COLO829 (cell line): ENCODE measurements around the gene PPP3R1.

Source experiments
- DNase-seq: peaks from one replicate; pipeline ENCODE4 v3.0.0; 2012; ENCODE audit warnings: low spot score

The PPP3R1 gene

GRCh38 chr2:68252400-68253218 lies at the start of gene PPP3R1:
Gene PPP3R1, minus strand, starts transcription at chr2:68252532. Its CDS starts 405 bp downstream, at chr2:68252127.
- peak; percentile 70 for DNase-seq

- DNase-seq, result no peak
These were observed 43.2 kb upstream of the PPP3R1 start for GRCh38 chr2:68295516-68295915.

- no peak for DNase-seq
These were observed 42.6 kb upstream of the PPP3R1 start for GRCh38 chr2:68294913-68295312.

GRCh38 chr2:68294187-68294586 lies 41.9 kb upstream of the PPP3R1 start:
- no peak for DNase-seq

- no peak for DNase-seq
These were observed 41.4 kb upstream of the PPP3R1 start for GRCh38 chr2:68293755-68294154.

- no peak for DNase-seq
These were observed 40.7 kb upstream of the PPP3R1 start for GRCh38 chr2:68293024-68293423.

GRCh38 chr2:68292108-68292710 lies 39.9 kb upstream of the PPP3R1 start:
- DNase-seq, result no peak

GRCh38 chr2:68291314-68291713 lies 39.0 kb upstream of the PPP3R1 start:
- no peak for DNase-seq

- no peak for DNase-seq
These were observed 38.6 kb upstream of the PPP3R1 start for GRCh38 chr2:68290901-68291300.

GRCh38 chr2:68287580-68288441 lies 35.5 kb upstream of the PPP3R1 start:
- no peak for DNase-seq

GRCh38 chr2:68284896-68285295 lies 32.6 kb upstream of the PPP3R1 start:
- DNase-seq, result peak; percentile 14

- no peak for DNase-seq
These were observed 31.1 kb upstream of the PPP3R1 start for GRCh38 chr2:68283419-68283812.

- DNase-seq, result peak; percentile 49
These were observed 30.6 kb upstream of the PPP3R1 start for GRCh38 chr2:68282811-68283418.

- DNase-seq, result no peak
These were observed 28.5 kb upstream of the PPP3R1 start for GRCh38 chr2:68280796-68281195.

- DNase-seq, result no peak
These were observed 28.0 kb upstream of the PPP3R1 start for GRCh38 chr2:68280348-68280747.

GRCh38 chr2:68279691-68280090 lies 27.4 kb upstream of the PPP3R1 start:
- DNase-seq, result no peak

GRCh38 chr2:68278169-68278568 lies 25.8 kb upstream of the PPP3R1 start:
- DNase-seq, result no peak

- no peak for DNase-seq
These were observed 21.7 kb upstream of the PPP3R1 start for GRCh38 chr2:68274022-68274421.

GRCh38 chr2:68272246-68272994 lies 20.1 kb upstream of the PPP3R1 start:
- no peak for DNase-seq

- DNase-seq, result no peak
These were observed 14.3 kb upstream of the PPP3R1 start for GRCh38 chr2:68266655-68267054.

- no peak for DNase-seq
These were observed 11.3 kb upstream of the PPP3R1 start for GRCh38 chr2:68263632-68264031.

GRCh38 chr2:68258851-68259250 lies 6.5 kb upstream of the PPP3R1 start:
- DNase-seq, result no peak
